Type B pancreatic cell (in vitro differentiated cells): ENCODE results near the gene CAMSAP1. TPM values are rescaled to one million over a fixed set of nuclear protein-coding genes. Genes with fewer than 3 reads are reported as not detected.
A peak's percentile ranks its signal among the peaks of the same experiment; 100 is the strongest.
"Not testable (repeated sequence)": the region's sequence is repeated elsewhere in the genome, so short reads cannot be mapped to it uniquely, and the experiment has no call there.

Experiments used
- DNase-seq: peaks from one replicate; pipeline ENCODE4 v3.0.0; 2021; ENCODE audit warnings: mixed read lengths; ENCODE audit not compliant: unreplicated experiment; ENCODE audit errors: extremely low spot score
- H3K27ac Mint-ChIP-seq: 2 replicates; pipeline ENCODE4 v1.8.0; 2021; ENCODE audit warnings: mild to moderate bottlenecking, mixed read lengths
- H3K27me3 Mint-ChIP-seq: 2 replicates; pipeline ENCODE4 v1.8.0; 2021; ENCODE audit warnings: mixed read lengths
- H3K36me3 Mint-ChIP-seq: 2 replicates; pipeline ENCODE4 v1.8.0; 2021; ENCODE audit warnings: mixed read lengths
- H3K4me1 Mint-ChIP-seq: one replicate; pipeline ENCODE4 v1.8.0; 2021; ENCODE audit warnings: mixed read lengths; ENCODE audit not compliant: unreplicated experiment
- H3K4me3 Mint-ChIP-seq: 2 replicates; pipeline ENCODE4 v1.8.0; 2021; ENCODE audit warnings: mild to moderate bottlenecking, mixed read lengths
- H3K9me3 Mint-ChIP-seq: 2 replicates; pipeline ENCODE4 v1.8.0; 2021; ENCODE audit warnings: mixed read lengths
- total RNA-seq: library from RNA; stranded (reverse); gene quantifications from 2 replicates; pipeline ENCODE4 v1.2.1, GENCODE V29; 2021; ENCODE audit warnings: low replicate concordance
- TF ChIP-seq, protein P1 (sequence below): fragments of 200-600 bp; sonication (generic); conservative IDR thresholded peaks from 2 replicates; pipeline ENCODE4 v1.5.0; 2021; ENCODE audit warnings: antibody characterized with exemption, mild to moderate bottlenecking

Gene CAMSAP1
- total RNA-seq, 1 donor from 2014 or later = 58.2 TPM

DNA sequence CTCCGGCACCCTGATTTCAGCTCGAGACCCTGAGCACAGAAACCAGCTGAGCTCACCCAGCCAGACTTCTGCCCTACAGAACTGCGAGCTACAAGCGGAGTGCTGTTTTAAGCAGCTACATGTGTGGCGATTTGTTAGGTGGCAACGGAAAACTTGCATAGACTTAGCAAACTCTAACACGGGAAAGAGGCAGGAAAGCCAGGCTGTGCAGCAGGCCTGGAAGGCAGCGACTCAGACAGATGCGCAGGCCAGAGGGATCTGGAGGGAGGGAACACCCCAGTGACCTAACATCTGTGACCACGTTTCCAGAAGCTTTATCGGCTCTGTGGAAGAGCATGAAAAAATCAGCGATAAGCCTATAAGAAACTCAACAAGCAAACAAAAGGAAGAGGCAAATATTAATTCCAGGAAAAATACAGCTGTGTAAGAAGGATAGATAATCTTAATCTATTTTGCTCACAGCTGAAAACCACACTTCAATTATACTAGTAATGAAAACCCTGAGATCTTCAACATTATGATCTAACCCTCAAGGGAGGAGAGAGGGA lies 42.9 kb upstream of the CAMSAP1 start:
- Mint-ChIP-seq H3K27ac (peak overlapping the region; percentile 35), H3K9me3 (no peaks in the 10 kb centered on the region), H3K4me1 (peaks cover 13% of the 10 kb centered on the region), H3K36me3 (peaks cover 29% of the 10 kb centered on the region), H3K27me3 (no peaks in the 10 kb centered on the region), H3K4me3 (no peak overlapping the region)
- TF ChIP-seq, protein P1, sequence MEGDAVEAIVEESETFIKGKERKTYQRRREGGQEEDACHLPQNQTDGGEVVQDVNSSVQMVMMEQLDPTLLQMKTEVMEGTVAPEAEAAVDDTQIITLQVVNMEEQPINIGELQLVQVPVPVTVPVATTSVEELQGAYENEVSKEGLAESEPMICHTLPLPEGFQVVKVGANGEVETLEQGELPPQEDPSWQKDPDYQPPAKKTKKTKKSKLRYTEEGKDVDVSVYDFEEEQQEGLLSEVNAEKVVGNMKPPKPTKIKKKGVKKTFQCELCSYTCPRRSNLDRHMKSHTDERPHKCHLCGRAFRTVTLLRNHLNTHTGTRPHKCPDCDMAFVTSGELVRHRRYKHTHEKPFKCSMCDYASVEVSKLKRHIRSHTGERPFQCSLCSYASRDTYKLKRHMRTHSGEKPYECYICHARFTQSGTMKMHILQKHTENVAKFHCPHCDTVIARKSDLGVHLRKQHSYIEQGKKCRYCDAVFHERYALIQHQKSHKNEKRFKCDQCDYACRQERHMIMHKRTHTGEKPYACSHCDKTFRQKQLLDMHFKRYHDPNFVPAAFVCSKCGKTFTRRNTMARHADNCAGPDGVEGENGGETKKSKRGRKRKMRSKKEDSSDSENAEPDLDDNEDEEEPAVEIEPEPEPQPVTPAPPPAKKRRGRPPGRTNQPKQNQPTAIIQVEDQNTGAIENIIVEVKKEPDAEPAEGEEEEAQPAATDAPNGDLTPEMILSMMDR = no peak
- no peak for DNase-seq

GRCh38 chr9:135949501-135950134 lies 42.3 kb upstream of the CAMSAP1 start:
- no peaks in the 10 kb centered on the region for H3K9me3 Mint-ChIP-seq
- H3K27me3 Mint-ChIP-seq = no peaks in the 10 kb centered on the region
- TF ChIP-seq, protein P1 = no peak
- H3K4me3 Mint-ChIP-seq = no peak overlapping the region
- H3K4me1 Mint-ChIP-seq = peaks cover 13% of the 10 kb centered on the region
- H3K27ac Mint-ChIP-seq = peak overlapping the region; percentile 68
- H3K36me3 Mint-ChIP-seq = peaks cover 32% of the 10 kb centered on the region
- no peak for DNase-seq

DNA sequence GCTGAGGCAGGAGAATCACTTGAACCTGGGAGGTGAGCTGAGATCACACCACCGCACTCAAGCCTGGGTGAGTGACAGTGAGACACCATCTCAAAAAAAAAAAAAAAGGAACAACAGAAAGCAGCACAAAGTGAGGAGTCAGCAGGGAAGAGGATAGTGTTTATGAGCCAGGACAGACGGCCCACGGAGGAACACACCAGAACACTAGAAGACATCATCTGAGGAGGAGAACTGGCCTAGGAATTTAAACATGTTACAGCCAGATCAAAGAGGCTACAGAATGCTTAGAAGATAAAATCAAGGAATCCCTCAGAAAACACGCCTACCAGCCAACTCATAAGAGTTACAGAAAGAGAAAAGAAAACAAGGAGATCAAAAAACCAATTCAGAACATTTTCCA lies 41.6 kb upstream of the CAMSAP1 start:
- no peak overlapping the region for H3K4me3 Mint-ChIP-seq
- H3K9me3 Mint-ChIP-seq = no peaks in the 10 kb centered on the region
- TF ChIP-seq, protein P1 = no peak

GRCh38 chr9:135948446-135948845 lies 41.1 kb upstream of the CAMSAP1 start:
- H3K4me3 Mint-ChIP-seq = no peak overlapping the region
- H3K36me3 Mint-ChIP-seq = peaks cover 37% of the 10 kb centered on the region
- no peak overlapping the region for H3K27ac Mint-ChIP-seq
- H3K9me3 Mint-ChIP-seq = no peaks in the 10 kb centered on the region
- peaks cover 13% of the 10 kb centered on the region for H3K4me1 Mint-ChIP-seq
- no peak for DNase-seq
- no peaks in the 10 kb centered on the region for H3K27me3 Mint-ChIP-seq
- TF ChIP-seq, protein P1 = no peak

More for the DNA sequence above, 41.6 kb upstream of the CAMSAP1 start:
- Mint-ChIP-seq H3K27me3 (no peaks in the 10 kb centered on the region), H3K27ac (peak overlapping the region; percentile 68), H3K36me3 (peaks cover 34% of the 10 kb centered on the region), H3K4me1 (peaks cover 13% of the 10 kb centered on the region)
- no peak for DNase-seq

GRCh38 chr9:135947582-135947981 lies 40.2 kb upstream of the CAMSAP1 start:
- H3K9me3 Mint-ChIP-seq = no peaks in the 10 kb centered on the region
- peaks cover 35% of the 10 kb centered on the region for H3K36me3 Mint-ChIP-seq
- peaks cover 13% of the 10 kb centered on the region for H3K4me1 Mint-ChIP-seq
- DNase-seq = no peak
- H3K27me3 Mint-ChIP-seq = no peaks in the 10 kb centered on the region
- no peak overlapping the region for H3K27ac Mint-ChIP-seq
- H3K4me3 Mint-ChIP-seq = no peak overlapping the region
- TF ChIP-seq, protein P1 = no peak

DNA sequence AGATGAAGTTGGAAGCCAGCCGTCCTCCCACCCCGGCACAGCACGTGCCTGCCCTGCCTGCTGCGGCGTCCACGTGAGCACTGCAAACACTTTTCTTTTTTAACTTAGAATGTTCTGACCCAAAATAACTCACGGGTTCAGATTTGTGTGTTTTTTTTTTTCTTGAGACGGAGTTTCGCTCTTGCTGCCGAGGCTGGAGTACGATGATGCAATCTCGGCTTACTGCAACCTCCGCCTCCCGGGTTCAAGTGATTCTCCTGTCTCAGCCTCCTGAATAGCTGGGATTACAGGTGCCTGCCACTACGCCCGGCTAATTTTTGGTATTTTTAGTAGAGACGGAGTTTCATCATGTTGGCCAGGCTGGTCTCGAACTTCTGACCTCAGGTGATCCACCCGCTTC lies 39.8 kb upstream of the CAMSAP1 start:
- peaks cover 33% of the 10 kb centered on the region for H3K36me3 Mint-ChIP-seq
- not testable (repeated sequence) for H3K4me3 Mint-ChIP-seq, H3K4me1 Mint-ChIP-seq, H3K9me3 Mint-ChIP-seq, H3K27me3 Mint-ChIP-seq, DNase-seq, H3K27ac Mint-ChIP-seq
